Activated CD4-positive, alpha-beta T cell treated with anti-CD3 and anti-CD28 coated beads, Interleukin-2, amount 50 U/mL, for 1 hour (primary cell): Measurements from ENCODE around the gene XPO6.
"Not testable (repeated sequence)": the region's sequence is repeated elsewhere in the genome, so short reads cannot be mapped to it uniquely, and the experiment has no call there.

Source experiments
- DNase-seq: peaks from one replicate; pipeline ENCODE4 v3.0.0-alpha.2; 2020

XPO6 gene

DNA sequence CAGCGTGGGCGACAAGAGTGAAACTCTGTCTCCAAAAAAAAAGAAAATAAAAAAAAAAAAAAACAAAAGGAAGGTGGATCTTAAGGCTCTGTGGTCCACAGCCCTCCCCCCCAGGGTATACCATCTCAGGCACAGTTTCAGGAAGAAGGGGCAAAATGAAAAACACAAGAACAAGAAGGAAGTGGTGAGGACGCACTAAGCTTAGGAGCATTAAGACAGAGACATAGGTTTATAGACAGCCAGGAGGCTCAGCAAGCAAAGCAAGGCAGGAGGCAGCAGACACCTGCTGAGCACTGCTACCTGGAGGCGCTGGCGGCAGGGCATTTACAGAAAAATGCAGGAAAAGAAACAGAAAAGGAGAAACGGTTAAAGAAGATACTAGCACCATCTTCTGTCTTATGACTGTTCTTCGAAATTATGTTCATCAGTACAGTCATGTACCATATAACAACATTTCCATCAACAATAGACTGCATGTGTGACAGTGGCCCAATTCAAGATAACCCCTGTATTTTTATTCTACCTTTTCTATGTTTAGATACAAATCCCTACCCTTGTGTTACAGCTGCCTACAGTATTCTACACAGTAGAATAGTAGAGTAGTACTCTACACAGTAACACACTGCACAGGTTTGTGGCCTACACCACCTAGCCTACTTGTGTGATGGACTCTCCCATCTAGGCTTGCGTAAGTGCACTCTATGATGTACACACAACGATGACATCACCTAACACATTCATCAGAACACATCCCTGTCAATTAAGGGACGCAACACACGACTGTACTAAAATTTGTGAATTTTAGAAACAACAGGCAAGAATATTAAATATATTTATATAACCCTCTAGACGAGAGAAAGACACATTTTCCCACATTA, 62.5 kb downstream of the XPO6 start:
- DNase-seq: peak; percentile 33

DNA sequence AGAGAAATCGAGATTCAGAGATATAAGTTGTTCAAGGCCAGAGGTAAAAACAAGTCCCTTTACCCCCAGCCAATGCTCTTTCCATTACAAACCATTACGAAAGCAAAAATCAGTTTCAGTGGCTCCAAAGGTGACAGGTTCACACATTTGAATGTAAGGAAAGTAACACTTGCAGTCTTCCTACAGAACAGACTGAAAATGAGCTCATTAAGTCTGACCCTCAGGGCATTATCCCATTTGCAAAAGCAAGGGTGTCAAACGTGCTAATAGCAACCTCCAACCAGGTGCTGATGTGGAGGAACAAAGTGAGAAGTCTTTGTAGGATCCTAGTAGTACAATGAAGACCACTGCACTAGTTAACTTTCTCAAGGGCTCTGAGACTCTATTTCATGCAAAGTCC, 65.2 kb downstream of the XPO6 start:
- no peak for DNase-seq

- no peak for DNase-seq
Measured at GRCh38 chr16:28145796-28146195, 66.0 kb downstream of the XPO6 start.

- DNase-seq: peak; percentile 54
Measured at GRCh38 chr16:28140788-28141618, 70.8 kb downstream of the XPO6 start.

GRCh38 chr16:28139530-28139929, 72.2 kb downstream of the XPO6 start:
- DNase-seq: no peak

DNA sequence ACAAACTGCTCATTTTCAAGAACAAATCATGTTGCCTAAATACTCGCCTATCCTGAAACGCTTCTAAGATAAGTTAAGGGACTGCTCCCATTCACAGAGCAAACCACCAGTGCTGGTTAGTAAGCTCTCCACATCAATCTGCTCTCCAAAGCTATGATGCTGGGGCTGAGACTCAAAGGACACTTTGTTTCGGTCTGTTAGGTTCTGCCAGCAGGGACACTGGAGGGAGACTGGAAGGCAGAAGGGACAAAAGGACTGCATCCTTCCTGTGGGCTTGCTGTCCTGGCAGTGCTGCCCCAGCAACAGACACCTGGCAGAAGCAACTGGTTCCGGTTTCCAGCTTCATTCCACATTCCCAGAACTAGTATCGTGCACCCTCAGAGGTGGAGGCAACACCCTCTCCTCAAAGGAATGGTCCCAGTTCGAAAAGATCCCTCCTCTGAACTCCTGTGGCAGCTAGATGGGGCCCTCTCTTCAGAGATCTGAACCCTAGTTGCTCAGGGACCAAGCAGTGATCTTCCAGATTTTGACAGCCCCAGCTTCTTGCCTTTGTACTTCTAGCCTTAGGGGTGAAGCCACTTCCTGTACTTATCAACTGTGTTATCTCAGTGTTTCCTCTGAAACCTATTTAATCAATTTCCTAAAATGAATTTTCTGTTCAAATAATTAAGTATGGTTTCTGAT, 74.9 kb downstream of the XPO6 start:
- peak; percentile 42 for DNase-seq

GRCh38 chr16:28133666-28134065, 78.1 kb downstream of the XPO6 start:
- no peak for DNase-seq

- DNase-seq: no peak
Measured at GRCh38 chr16:28131743-28132393, 79.9 kb downstream of the XPO6 start.

DNA sequence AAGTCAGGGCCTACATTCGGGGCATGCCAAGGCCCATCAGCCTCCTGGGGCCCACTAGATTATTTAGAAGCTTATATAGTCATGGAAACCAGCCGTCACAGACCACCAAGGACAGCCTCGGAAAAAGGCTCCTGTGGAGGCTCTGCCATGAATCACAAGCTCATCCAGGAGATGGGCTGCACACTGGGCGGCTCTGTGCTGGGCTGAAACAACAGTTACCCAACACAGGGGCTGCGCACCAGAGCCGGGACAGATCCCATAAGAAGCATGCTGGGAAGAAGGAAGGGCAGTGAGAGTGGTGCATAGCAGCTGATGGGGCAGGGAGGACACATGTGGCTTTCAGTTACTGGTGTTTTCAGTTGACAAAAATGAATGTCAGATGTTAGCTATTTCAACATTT, 80.6 kb downstream of the XPO6 start:
- DNase-seq: no peak

DNA sequence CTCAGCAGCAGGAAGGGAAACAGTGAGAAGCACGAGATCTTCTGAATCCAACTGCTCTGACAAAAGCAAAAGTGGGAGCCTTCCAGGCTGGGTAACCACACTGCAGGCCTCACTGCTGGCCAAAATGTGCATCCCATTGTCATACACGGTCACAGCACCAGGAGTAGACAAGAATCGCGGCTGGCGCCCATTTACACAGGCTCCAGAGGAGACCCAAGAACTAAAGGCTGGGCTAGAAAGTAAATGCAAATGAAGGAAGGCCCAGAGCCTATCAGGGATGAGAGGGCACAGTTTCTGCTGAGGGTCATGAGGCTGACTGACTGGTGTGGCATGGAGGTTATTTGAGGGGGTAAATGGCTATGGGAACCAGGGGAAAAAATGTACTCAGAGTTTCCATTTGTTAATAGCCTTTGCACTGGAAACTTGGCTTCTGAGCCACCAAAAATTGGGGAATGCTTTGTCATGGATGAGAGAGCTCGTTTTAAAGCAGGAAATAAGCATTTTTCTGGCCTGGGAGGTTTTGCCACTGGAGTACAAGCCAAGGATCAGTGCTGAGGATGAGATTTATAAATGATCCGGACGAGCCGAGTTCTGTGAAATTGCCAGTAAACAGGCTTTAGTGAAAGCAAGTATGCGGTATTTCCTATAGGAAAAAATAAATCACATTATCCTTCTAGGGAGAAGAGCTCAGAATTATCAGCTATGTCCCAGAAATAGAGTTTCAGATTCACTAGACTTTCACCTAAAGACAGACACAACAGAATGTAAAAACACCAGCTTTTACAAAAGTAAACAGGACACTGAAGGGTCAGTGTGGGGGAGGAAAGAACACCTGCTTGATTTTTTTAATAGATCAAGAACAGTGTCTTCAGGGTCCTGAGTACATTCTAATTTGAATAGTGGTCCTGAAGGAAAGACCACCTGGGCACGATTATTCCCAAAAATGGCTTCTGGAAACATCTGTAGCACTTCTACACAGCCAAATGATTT, 81.4 kb downstream of the XPO6 start:
- no peak for DNase-seq

GRCh38 chr16:28126684-28127620, 84.8 kb downstream of the XPO6 start:
- DNase-seq: no peak

DNA sequence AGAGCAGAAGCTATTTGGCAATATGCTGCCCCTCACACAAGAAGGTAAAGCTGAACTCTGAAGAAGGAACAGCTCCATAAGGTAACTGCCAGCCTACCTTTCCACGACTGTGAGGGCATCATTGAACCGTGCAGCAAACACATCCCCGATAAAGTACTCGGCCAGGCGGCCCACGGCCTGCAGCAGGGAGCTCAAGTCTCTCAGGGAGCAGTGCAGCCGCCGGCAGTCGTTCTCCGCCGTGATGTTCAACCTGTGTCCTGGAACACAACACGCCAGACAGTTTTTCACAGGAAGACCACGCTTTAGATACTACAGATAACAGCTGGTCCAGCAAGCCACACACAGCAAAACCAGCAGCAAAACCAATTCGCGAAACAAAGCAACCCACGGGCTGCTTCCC, 86.2 kb downstream of the XPO6 start:
- no peak for DNase-seq

DNA sequence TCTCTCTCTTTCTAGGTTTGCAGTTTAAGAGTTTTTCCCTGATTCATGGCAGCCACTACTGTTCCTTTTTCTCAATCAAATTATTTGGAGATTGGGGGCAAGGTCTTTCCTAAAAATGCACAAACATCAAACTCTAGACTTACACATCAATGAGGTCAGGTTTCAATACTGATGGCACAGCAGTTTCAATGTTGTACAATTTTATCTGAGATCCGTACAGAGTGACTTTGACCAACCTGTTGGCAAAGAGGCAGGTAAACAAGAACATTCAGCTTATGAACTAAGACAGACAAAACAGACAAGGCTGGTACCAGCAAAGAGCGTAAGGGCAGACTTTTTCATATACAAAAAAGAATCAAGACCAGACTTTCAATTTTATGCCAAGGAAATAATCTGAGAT, 90.2 kb downstream of the XPO6 start:
- DNase-seq: no peak

GRCh38 chr16:28120754-28121153, 91.0 kb downstream of the XPO6 start:
- no peak for DNase-seq

DNA sequence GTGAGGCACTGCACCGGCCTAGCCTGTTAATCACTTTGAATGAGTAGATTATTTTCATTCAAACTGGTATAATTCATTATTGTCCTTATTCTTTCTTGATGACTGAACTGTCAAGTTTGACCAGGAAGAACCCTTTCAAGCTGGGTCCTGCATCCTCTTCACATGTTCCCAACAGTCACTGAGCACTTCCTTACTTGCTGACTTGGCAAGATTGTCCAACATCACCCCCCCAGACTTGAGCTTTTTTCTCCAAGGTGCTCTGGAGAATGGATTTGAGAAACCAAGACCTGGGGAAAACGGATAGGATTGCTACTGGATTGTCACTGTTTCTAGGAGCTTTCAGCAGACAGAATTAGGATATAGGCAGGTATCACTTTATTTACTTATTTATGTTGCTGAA, 93.1 kb downstream of the XPO6 start:
- DNase-seq: no peak

- DNase-seq: no peak
Measured at GRCh38 chr16:28117168-28117565, 94.6 kb downstream of the XPO6 start.

- not testable (repeated sequence) for DNase-seq
Measured at GRCh38 chr16:28115866-28116265, 95.9 kb downstream of the XPO6 start.

- DNase-seq: no peak
Measured at GRCh38 chr16:28112908-28113307, 98.9 kb downstream of the XPO6 start.

GRCh38 chr16:28110977-28111376, 100.8 kb downstream of the XPO6 start:
- no peak for DNase-seq

DNA sequence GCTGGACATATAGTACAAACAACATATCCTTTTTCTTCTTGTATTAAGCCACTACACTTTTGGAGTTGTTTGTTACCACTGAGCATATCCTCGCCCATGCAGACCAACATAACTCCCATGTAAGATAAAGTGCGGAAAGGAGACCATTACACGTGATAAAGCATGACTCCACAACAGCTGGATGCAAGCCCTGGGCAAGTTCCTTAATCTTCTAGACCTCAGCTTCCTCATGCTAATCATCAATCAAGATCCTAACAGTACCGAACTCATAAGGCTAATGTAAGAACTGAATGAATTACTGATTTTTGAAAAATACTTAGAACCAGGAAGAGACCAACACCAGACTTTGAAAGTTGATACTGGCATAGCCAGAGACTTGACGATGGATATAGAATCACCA, 101.3 kb downstream of the XPO6 start:
- no peak for DNase-seq

GRCh38 chr16:28110074-28110473, 101.7 kb downstream of the XPO6 start:
- no peak for DNase-seq
